ENCODE data around the gene TSPAN1. TPM values are rescaled to one million over a fixed set of nuclear protein-coding genes. Genes with fewer than 3 reads are reported as not detected.

The TSPAN1 gene
- total RNA-seq, 4 donors from 2014 or later, result 228 to 1,657 (median 1,038) TPM

GRCh38 chr1:46181343-46182260, 6.7 kb downstream of the TSPAN1 start:
- peaks cover 5 to 56% (median 36%) of the 10 kb centered on the region in 4 donors for H3K4me1 ChIP-seq
- H3K4me3 ChIP-seq, result peak overlapping the region; percentile 20 to 55 (median 34)
- H3K36me3 ChIP-seq, result no peaks in the 10 kb centered on the region
- H3K27me3 ChIP-seq, result no peaks in the 10 kb centered on the region
- H3K27ac ChIP-seq, result peak overlapping the region; percentile 86 to 91 (median 88)
- in situ Hi-C loops (cut with MboI; ENCODE audit: low pct_ligation_motif_present in 1 of 4, low pct_unique_long_range_greater_than_20kb in 1 of 4, low sequenced_read_pairs in 3 of 4), result no loop called here
- TF ChIP-seq CTCF (IDR thresholded peaks at IDR 0.05) (no peak), POLR2A (IDR thresholded peaks at IDR 0.05) (peak; percentile 78), POLR2AphosphoS5 (IDR thresholded peaks at IDR 0.05) (peak in 2 of 3 donors; percentile 80 to 82), EP300 (IDR thresholded peaks at IDR 0.05; ENCODE audit: low read depth) (no peak)
- no peaks in the 10 kb centered on the region for H3K9me3 ChIP-seq
- intact Hi-C loops (cut with DNase I; ENCODE audit: low total_unique reads), result no loop called here
- WGBS, 2 donors (ENCODE audit: low coverage in 1 of 2), result 36 to 48% methylated on average over 5 to 10 of the region's 10 CpGs
- peak; percentile 56 for DNase-seq

DNA sequence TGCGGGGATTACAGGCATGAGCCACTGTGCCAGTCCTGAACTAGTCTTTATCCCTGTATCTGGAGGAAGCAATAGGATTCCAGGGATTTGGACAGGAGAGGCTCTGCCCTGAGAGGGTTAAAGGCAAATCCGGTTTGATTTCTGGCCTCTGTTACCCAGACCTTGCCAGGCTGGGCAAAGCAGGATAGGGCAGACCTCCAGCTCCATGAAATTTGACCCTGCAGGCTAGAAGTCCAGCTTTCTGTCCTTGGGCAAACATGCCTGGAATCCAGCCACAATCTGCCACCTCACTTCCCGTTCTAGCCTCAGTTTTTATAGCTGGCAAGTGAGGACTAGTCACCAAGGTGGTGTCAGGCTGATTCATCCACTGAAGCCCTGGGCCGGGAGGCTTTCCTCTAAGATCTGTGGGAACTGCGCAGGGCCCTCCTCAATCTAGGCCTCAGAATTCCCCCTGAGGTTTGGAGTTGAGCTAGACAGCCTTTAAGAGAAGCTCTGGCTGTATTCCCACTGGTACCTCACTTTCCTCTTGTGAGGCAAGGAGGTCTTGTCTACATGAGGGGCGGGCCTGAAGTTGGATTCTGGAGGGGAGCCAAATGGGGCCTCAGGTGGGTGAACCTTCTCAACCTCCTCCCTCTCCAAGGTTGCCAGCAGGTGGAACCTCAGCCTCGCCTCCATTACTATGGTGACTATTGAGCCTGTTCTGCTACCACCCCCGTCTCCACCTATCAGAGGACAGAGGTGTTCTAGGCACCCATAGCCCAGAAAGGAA, 8.4 kb downstream of the TSPAN1 start:
- peak; percentile 67 for TF ChIP-seq POLR2A (IDR thresholded peaks at IDR 0.05)
- peak; percentile 26 for TF ChIP-seq EP300 (IDR thresholded peaks at IDR 0.05; ENCODE audit: low read depth)
- no peak for TF ChIP-seq CTCF (IDR thresholded peaks at IDR 0.05)
- peak; percentile 53 to 85 (median 77) for TF ChIP-seq POLR2AphosphoS5 (IDR thresholded peaks at IDR 0.05)
- DNase-seq, result peak; percentile 89
- no peaks in the 10 kb centered on the region for H3K27me3 ChIP-seq
- H3K9me3 ChIP-seq, result no peaks in the 10 kb centered on the region
- in situ Hi-C loops (cut with MboI; ENCODE audit: low pct_ligation_motif_present in 1 of 4, low pct_unique_long_range_greater_than_20kb in 1 of 4, low sequenced_read_pairs in 3 of 4), result no loop called here
- H3K27ac ChIP-seq, result peak overlapping the region; percentile 86 to 91 (median 88)
- H3K4me1 ChIP-seq, result peaks cover 13 to 71% (median 46%) of the 10 kb centered on the region in 4 donors
- 8 to 50% methylated on average over 2 to 8 of the region's 8 CpGs for WGBS, 2 donors (ENCODE audit: low coverage in 1 of 2)
- H3K36me3 ChIP-seq, result no peaks in the 10 kb centered on the region
- intact Hi-C loops (cut with DNase I; ENCODE audit: low total_unique reads), result no loop called here
- peak overlapping the region in 1 of 4 donors; percentile 55 for H3K4me3 ChIP-seq

GRCh38 chr1:46183926-46184557, 9.2 kb downstream of the TSPAN1 start:
- peaks cover 0 to under 1% (median 0%) of the 10 kb centered on the region in 4 donors for H3K36me3 ChIP-seq
- H3K4me1 ChIP-seq, result peaks cover 14 to 73% (median 51%) of the 10 kb centered on the region in 4 donors
- in situ Hi-C loops (cut with MboI; ENCODE audit: low pct_ligation_motif_present in 1 of 4, low pct_unique_long_range_greater_than_20kb in 1 of 4, low sequenced_read_pairs in 3 of 4), result no loop called here

More at GRCh38 chr1:46183926-46184557, 9.2 kb downstream of the TSPAN1 start:
- Histone ChIP-seq H3K4me3 (peak overlapping the region in 1 of 4 donors; percentile 24), H3K27me3 (no peaks in the 10 kb centered on the region), H3K9me3 (no peaks in the 10 kb centered on the region), H3K27ac (peak overlapping the region; percentile 86 to 91 (median 88))
- TF ChIP-seq EP300 (IDR thresholded peaks at IDR 0.05; ENCODE audit: low read depth), result no peak
- TF ChIP-seq POLR2A (IDR thresholded peaks at IDR 0.05), result no peak
- TF ChIP-seq CTCF (IDR thresholded peaks at IDR 0.05), result no peak
- TF ChIP-seq POLR2AphosphoS5 (IDR thresholded peaks at IDR 0.05), result no peak
- intact Hi-C loops (cut with DNase I; ENCODE audit: low total_unique reads), result no loop called here
- no peak for DNase-seq
- WGBS, 2 donors (ENCODE audit: low coverage in 1 of 2), result 37 to 77% methylated on average over 2 to 12 of the region's 12 CpGs
